ENCODE results near the gene PHOX2A.
"Not testable (repeated sequence)": the region's sequence is repeated elsewhere in the genome, so short reads cannot be mapped to it uniquely, and the experiment has no call there.

Gene PHOX2A

GRCh38 chr11:72218251-72218745 lies 25.7 kb downstream of the PHOX2A start:
- DNase-seq (ENCODE audit: low read depth): no peak
- no peak for TF ChIP-seq CTCF (IDR thresholded peaks at IDR 0.05; ENCODE audit: control insufficient read depth, insufficient read depth, low read depth, low read length, missing control alignments)
- no peak overlapping the region for H3K4me3 ChIP-seq (ENCODE audit: control insufficient read depth, low read depth, low read length)

- DNase-seq (ENCODE audit: low read depth): no peak
- no peak for TF ChIP-seq CTCF (IDR thresholded peaks at IDR 0.05; ENCODE audit: control insufficient read depth, insufficient read depth, low read depth, low read length, missing control alignments)
- H3K4me3 ChIP-seq (ENCODE audit: control insufficient read depth, low read depth, low read length): no peak overlapping the region
Observed at GRCh38 chr11:72217841-72218240, 26.1 kb downstream of the PHOX2A start.

GRCh38 chr11:72216638-72217037 lies 27.3 kb downstream of the PHOX2A start, which contains the start of gene FOLR2:
FOLR2 (plus strand) TSS chr11:72216794; CDS start chr11:72218585, 1,791 bp downstream.
- TF ChIP-seq CTCF (IDR thresholded peaks at IDR 0.05; ENCODE audit: control insufficient read depth, insufficient read depth, low read depth, low read length, missing control alignments): no peak
- no peak within 1 kb of the TSS for H3K4me3 ChIP-seq (ENCODE audit: control insufficient read depth, low read depth, low read length)
- no peak for DNase-seq (ENCODE audit: low read depth)

GRCh38 chr11:72209101-72209500 lies 34.9 kb downstream of the PHOX2A start:
- H3K4me3 ChIP-seq (ENCODE audit: control insufficient read depth, low read depth, low read length): no peak overlapping the region
- no peak for TF ChIP-seq CTCF (IDR thresholded peaks at IDR 0.05; ENCODE audit: control insufficient read depth, insufficient read depth, low read depth, low read length, missing control alignments)
- DNase-seq (ENCODE audit: low read depth): no peak

GRCh38 chr11:72208281-72208680 lies 35.7 kb downstream of the PHOX2A start:
- TF ChIP-seq CTCF (IDR thresholded peaks at IDR 0.05; ENCODE audit: control insufficient read depth, insufficient read depth, low read depth, low read length, missing control alignments): no peak
- no peak for DNase-seq (ENCODE audit: low read depth)
- no peak overlapping the region for H3K4me3 ChIP-seq (ENCODE audit: control insufficient read depth, low read depth, low read length)

- not testable (repeated sequence) for DNase-seq (ENCODE audit: low read depth)
Observed at GRCh38 chr11:72206794-72207193, 37.2 kb downstream of the PHOX2A start.

GRCh38 chr11:72204886-72205285 lies 39.1 kb downstream of the PHOX2A start:
- no peak for TF ChIP-seq CTCF (IDR thresholded peaks at IDR 0.05; ENCODE audit: control insufficient read depth, insufficient read depth, low read depth, low read length, missing control alignments)
- DNase-seq (ENCODE audit: low read depth): no peak
- no peak overlapping the region for H3K4me3 ChIP-seq (ENCODE audit: control insufficient read depth, low read depth, low read length)

More at GRCh38 chr11:72206794-72207193, 37.2 kb downstream of the PHOX2A start:
- H3K4me3 ChIP-seq (ENCODE audit: control insufficient read depth, low read depth, low read length): not testable (repeated sequence)

Data from AG09309 (cell line).